Retinal pigment epithelial cell (primary cell): ENCODE data around the gene TNS3.

Experiments
- DNase-seq: peaks from one replicate; pipeline ENCODE4 v3.0.0-alpha.2; 2010; ENCODE audit warnings: low read depth
- H3K4me3 ChIP-seq: 2 replicates; pipeline ENCODE4 v1.5.1; 2011; ENCODE audit warnings: mild to moderate bottlenecking, low read length, control low read depth, moderate library complexity
- CTCF ChIP-seq: conservative IDR thresholded peaks from 2 replicates; pipeline ENCODE4 v1.5.1; 2011; ENCODE audit warnings: low read depth, low read length, control low read depth, inconsistent platforms

Gene TNS3

GRCh38 chr7:47516386-47516785 lies 65.5 kb downstream of the TNS3 start:
- H3K4me3 ChIP-seq = no peak overlapping the region
- DNase-seq = no peak
- no peak for TF ChIP-seq CTCF

- TF ChIP-seq CTCF = no peak
Measured at GRCh38 chr7:47515305-47515834, 66.5 kb downstream of the TNS3 start.

DNA sequence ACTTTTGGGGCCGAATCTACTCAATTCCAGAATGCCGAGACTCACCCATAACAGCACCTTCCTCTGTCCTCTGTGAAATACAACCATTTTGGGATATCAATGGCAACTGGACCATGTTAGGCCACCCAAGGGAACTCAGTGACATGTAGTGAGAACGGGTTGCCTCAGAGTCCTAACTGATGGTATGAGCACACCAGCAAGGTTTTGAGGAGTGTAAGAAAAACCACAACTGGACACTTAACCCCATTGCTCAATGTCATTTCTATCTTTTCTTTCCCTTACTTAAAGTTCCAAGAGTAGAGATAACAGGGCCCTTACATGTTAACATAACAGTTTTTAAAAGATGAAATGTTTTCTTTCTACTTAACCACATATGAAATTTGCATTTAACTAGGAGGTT lies 67.1 kb downstream of the TNS3 start:
- DNase-seq = no peak
- no peak for TF ChIP-seq CTCF
- no peak overlapping the region for H3K4me3 ChIP-seq

More at GRCh38 chr7:47515305-47515834, 66.5 kb downstream of the TNS3 start:
- no peak overlapping the region for H3K4me3 ChIP-seq
- no peak for DNase-seq

DNA sequence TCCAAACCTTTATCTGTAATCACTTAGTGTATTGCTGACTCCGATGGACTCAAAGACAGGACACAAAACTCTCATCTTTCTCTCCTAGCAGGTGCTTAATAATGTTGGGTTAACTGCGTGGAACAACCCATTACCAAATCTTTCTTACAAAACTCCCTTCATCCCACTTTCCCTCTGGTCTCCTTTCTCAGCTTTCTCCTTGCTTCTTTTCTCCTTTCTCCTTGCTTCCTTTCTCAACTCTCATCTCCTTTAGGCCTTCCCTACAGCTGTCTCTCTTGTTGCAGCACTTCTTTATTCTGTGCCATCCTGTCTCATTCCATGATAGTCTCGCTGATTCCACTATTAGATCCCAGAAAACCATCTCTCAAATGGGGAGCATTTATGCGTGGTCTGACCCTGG lies 67.5 kb downstream of the TNS3 start:
- no peak overlapping the region for H3K4me3 ChIP-seq
- no peak for TF ChIP-seq CTCF
- no peak for DNase-seq

GRCh38 chr7:47513741-47514241 lies 68.1 kb downstream of the TNS3 start:
- DNase-seq = no peak
- TF ChIP-seq CTCF = no peak
- H3K4me3 ChIP-seq = no peak overlapping the region

GRCh38 chr7:47512481-47513176 lies 69.3 kb downstream of the TNS3 start:
- TF ChIP-seq CTCF = no peak
- DNase-seq = no peak

GRCh38 chr7:47511699-47512370 lies 70.1 kb downstream of the TNS3 start:
- TF ChIP-seq CTCF = no peak
- DNase-seq = no peak
- H3K4me3 ChIP-seq = no peak overlapping the region

More at GRCh38 chr7:47512481-47513176, 69.3 kb downstream of the TNS3 start:
- no peak overlapping the region for H3K4me3 ChIP-seq
